HG02610 (cell line): ENCODE results near the gene EPS15.
"Not testable (repeated sequence)": the region's sequence is repeated elsewhere in the genome, so short reads cannot be mapped to it uniquely, and the experiment has no call there.

Source experiments
- ATAC-seq: cut with Tn5 transposase; IDR thresholded peaks from one replicate; pipeline ENCODE4 v1.9.1; 2021; ENCODE audit warnings: mild to moderate bottlenecking, moderate library complexity; ENCODE audit not compliant: unreplicated experiment

Gene EPS15

DNA sequence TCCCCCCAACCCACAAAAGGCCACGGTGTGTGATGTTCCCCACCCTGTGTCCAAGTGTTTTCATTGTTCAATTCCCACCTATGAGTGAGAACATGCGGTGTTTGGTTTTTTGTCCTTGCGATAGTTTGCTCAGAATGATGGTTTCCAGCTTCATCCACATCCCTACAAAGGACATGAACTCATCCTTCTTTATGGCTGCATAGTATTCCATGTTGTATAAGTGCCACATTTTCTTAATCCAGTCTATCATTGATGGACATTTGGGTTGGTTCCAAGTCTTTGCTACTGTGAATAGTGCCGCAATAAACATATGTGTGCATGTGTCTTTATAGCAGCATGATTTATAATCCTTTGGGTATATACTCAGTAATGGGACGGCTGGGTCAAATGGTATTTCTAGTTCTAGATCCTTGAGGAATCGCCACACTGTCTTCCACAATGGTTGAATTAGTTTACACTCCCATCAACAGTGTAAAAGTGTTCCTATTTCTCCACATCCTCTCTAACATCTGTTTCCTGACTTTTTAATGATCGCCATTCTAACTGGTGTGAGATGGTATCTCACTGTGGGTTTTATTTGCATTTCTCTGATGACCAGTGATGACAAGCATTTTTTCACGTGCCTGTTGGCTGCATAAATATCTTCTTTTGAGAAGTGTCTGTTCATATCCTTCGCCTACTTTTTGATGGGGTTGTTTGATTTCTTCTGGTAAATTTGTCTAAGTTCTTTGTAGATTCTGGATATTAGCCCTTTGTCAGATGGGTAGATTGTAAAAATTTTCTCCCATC lies 44.0 kb downstream of the EPS15 start:
- ATAC-seq = not testable (repeated sequence)

DNA sequence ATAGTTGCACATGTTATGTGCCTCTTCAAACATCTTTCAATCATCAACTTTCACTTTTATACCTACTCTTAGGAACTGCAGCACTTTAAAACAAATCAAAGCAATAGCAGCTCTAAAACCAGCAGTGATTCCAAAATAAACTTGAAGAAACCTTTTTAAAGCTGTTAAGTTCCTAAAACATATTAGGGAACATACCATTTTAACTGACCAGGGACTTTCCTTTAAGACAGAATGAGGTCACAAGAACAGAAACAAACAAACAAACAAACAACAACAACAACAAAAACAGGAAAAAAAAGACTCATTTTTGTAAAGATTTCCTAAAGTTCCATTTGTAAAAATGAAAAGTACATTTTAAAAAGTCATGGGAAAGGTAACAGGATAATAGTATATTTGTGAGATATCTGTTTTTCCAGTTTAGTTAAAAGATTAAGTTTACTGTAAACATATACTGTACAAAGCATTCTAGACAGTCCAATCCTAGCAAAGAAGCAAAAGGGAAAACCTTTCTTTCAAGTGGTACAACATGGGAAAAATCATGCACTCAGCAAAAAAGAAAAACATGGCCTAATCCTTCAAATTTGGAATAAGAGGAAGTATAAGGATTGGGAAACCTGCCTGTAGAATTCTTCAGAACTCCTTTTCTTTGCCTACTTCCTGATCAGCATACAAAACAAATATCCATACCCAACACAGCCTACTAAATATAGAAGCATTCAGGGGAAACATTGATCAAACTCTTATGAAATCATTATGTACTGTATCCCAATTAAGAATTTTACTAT lies 45.5 kb downstream of the EPS15 start:
- no peak for ATAC-seq

DNA sequence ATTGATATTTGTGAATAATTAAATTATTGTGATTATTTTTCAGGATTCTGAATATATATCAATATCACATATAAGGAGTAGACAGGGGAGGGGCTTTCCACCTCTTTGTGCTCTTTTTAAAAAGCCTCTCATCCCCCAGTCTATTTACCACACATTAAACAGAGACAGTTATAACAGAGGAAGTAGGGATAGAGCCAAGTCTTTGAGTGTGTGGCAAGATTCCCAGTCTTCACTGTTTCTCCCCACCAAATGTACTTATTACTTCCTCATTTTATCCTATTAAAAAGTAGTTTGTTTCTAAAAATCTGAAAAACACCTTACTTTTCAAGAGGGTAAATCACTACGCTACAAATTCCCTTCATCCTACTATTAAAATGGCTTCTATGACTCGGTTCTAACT lies 46.7 kb downstream of the EPS15 start:
- ATAC-seq = no peak

DNA sequence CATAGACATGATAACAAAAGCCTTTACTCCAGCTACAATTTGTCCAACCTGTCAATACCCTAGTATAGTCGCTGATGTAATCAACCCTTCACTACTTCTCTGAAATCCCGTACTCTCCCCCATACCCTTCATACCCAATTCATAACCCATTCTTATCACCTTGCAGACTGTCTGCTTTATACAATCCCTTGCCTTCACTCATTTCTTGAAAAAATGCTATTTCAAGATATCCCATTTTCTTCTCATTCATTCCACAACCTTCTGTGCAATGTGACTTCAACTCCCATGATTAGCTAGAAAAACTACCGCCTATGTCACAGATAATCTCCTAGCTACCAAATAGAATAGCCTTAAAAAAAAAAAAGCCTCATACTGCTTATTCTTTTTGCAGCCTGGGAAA lies 49.5 kb downstream of the EPS15 start:
- ATAC-seq = no peak

DNA sequence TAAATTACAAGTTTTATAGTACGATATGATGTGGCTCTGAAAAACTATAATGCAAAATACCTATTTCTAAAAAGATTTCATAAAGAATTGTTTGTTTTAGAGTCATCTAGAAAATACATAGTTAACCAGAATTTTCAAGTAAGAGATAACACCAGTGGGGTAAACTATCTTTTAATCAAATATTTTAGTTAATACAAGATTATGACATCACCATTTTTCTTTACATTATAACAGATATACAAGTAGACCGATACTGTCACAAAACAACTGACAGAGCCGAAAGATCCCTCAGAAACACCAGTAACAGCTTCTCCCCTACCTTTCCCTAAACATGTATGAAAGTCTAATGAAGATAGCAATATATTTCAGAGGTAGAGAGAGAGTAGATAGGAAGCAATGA lies 54.2 kb downstream of the EPS15 start:
- no peak for ATAC-seq

DNA sequence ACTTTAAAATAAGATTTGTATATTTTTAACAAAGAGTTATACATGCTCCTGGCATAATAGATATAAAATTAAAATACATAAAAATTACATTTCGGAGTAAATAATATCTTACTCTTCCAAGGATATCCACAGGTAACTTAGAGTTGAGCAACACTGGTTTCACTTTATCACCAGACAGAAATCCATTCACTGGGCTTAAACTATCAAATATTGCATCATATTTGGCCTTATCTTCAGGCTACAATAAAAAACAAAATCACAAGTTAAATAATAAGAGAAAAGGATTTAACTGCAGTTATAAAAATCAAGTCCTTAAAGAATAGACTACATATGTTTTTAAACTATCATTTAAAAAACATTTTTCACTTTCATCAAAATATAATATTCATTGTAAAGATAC lies 55.5 kb downstream of the EPS15 start:
- ATAC-seq = no peak

DNA sequence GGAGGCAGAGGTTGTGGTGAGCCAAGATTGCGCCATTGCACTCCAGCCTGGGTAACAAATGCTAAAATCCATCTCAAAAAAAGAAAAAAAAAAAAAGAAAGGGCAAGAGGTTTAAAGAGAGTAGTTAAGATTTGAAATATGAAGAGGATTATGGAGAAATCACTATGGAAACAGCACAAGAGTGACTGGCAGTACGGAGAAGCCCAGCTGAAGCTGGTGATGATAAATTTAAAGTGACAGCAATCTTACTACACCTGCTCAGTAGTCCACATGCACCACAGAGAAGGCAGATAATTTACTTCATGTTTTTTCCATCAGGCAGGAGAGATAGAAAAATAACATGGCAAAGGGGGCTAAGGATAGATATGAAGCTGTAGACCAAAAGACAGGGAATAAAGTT lies 56.8 kb downstream of the EPS15 start:
- not testable (repeated sequence) for ATAC-seq

DNA sequence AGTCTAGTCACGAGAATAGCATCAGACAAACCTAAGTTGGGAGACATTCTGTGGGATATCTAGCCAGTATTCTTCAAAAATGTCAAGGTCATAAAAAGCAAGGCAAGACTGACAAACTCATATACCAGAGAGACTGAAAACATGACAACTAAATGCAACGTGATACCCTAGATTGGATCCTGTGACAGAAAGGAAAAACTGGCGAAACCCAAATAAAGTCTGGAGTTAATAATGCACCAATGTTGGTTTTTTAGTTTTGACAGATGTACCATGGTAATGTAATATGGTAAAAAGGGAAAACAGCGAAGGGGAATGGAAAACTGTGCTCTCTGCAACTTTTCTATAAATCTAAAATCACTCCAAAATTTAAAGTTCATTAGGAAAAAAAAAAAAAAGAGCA lies 64.5 kb downstream of the EPS15 start:
- no peak for ATAC-seq

DNA sequence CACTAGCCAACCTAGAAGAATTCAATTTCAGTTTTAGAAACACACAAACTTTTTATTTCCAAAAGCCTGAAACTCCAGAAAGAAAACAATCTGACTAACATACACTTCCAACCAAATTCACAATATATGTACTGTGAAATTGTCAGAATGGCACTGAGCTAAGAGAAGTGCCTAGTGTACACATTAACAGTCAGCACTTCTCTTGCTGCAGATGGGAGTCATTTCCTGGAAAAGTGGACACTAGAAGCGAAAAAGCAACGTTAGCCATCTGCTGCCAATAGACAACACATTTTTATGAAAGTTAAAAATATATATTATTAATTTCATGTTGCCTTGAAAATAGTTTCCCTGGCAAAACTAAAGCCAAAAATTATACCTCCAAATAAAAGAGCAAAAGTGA lies 66.1 kb downstream of the EPS15 start:
- no peak for ATAC-seq

DNA sequence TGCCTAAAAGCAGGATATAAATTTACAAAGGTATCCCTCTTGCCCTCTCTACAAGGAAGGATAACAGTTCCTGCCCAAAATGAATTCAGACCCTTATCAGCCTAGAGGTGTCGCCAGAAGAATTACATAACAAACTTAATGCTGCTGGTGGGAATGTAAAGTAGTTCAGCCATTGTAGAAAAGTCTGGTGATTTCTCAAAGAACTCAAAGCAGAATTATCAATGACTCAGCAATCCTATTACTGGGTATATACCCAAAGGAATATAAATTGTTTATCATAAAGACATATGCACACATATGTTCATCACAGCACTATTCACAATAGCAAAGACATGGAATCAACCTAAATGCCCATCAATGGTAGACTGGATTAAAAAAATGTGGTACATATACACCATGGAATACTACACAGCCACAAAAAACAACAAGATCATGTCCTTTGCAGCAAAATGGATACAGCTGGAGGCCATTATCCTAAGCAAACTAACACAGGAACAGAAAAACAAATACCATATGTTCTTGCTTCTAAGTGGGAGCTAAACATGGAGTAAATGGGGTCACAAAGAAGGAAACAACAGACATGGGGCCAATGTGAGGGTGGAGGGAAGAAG lies 70.1 kb downstream of the EPS15 start:
- ATAC-seq = not testable (repeated sequence)

DNA sequence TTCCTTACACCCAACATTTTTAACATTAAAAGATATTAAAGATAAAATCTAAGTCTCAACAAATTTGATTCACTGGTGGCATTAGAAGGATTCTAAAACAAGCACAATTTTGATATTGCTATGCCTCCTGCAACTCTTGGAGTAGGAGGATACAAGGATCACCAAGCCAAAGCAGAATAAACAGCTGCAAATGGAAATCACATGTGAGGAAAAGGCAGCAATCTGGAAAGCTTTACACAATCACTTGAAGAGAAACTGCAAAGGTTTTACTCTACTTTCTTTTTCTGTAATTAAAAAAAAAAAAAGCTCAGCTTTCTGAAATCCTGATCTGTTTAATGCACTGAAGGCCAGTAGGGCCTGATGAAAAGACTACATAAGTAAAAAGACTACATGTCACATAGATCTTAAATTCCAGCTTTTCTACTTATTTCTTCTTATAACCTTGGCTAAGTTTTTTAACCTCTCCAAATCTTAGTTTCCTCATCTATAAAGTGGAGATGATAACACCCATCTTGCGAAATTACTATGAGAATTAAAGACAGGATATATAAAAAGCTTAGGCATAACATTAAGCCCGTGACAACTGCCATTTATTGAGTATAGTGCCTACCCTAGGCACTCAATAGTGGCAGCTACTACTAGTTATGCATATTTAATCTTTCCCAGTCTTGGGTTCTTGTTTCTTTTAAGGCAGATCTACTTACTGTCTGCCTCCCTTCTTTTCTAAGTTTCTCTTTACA lies 73.5 kb downstream of the EPS15 start:
- no peak for ATAC-seq

DNA sequence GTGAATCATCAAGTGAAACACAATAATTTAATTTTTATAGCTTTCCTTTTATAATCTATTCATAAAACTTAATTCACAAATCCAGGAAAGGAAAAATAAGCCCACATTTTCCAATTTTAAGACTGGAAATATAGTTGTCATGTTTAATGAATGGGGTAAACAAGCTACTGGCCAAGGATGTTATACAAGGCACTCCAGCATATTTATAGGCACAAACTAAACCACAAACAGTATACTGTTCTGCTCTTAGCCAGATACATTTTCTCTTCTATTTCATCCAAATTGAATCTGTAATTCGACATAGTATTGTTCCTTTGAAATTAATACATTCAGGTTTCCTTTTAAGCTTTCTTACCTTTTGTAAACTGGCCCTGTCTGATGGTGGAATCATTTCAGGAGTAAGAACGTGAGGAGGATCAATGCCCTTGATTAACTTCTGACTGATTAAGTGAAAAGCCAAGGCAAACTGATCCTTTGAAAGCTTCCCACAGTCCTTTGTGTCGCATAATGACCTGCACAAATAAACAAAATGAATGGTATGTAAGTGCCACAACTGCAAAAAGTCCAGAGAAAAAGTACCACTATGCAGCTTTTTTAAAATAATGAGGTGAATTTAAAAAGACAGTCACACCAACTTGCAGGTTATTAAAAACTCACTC lies 74.4 kb downstream of the EPS15 start:
- ATAC-seq = peak; percentile 44

DNA sequence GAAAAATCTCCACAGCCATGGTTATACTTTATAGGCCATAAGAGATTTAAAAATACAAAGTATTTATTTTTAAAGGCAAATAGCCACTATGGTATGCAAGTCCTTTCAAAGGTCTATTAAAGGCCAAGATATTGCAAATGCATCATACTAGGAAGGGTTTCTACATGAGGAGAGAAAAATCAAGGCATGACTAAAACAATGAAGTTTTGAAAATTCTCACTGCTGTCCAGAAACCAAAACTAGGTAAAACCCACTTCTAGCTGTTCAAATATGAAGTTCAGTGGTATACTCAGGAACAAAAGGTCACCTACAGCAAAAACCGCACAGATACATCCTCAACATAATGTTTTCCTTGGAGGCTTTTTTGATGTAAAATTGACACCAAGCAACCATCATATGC lies 75.0 kb downstream of the EPS15 start:
- ATAC-seq = peak; percentile 64

DNA sequence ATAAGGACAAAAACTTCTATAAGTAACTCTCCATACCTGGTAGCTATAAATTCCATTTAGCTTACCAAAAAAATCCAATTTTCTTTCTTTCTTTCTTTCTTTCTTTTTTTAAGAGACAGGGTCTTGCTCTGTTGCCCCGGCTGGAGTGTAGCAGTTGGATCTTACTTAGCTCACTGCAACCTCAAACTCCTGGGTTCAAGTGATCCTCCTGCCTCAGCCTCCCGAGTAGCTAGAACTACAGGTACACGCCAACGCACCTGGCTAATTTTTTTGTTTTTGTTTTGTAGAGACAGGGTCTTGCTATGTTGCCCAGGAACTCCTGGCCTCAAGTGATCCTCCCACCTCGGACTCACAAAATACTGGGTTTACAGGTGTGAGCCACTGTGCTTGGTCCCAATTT lies 75.5 kb downstream of the EPS15 start:
- no peak for ATAC-seq

DNA sequence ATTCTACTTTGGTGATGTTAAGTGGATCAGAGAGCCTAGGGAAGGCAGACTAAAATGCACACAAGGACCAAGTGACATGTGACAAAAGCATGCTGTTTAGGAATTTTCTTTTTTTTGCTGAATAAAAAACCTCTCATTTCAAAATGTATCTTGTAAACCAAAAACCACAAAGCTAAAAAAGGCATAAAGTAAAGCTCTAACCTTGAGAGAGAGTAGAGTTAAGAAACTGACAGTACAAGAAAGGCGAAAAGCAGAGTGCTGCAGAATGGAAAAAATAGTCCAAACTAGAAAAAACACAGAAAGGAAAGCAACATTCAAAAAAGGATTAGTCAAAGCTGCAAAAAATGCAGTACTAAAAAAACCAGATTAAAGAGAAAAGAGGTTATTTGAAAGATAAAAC lies 76.5 kb downstream of the EPS15 start:
- no peak for ATAC-seq

DNA sequence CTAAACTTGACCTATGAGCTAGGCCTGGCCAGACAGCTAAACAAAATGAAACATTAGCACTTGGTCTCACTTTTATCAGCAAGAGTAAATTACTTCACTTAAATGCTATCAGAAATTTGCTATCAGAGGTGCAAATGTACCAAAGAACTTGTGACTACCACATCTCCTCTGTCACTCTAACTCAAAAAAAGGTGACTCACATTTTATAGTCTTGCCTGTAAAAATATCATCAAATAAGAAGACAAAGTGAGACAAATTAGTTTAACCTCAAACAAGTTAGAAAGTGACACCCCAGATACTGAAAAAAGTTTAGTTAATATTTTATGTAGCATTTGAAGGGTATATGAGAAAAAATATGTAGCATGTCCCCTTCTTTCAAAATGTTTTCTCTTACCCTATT lies 76.9 kb downstream of the EPS15 start:
- ATAC-seq = no peak

DNA sequence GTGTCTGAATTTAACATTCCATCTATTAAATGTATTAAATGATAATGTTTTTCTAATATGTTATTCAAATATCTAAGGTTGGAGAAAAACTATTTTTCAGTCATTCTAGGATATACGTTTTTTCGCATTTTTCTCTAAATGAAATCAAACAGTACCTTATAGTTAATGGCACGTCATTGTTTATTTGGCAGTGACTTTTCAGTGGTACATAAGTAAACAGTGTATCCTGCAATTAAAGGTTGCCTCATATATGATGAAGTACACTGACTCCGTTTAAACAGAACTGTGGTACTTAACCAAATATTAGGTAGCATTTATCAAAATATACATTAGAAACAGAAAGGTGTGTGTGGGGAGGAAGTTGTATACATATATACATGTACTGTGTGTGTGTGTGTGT lies 79.2 kb downstream of the EPS15 start:
- no peak for ATAC-seq

DNA sequence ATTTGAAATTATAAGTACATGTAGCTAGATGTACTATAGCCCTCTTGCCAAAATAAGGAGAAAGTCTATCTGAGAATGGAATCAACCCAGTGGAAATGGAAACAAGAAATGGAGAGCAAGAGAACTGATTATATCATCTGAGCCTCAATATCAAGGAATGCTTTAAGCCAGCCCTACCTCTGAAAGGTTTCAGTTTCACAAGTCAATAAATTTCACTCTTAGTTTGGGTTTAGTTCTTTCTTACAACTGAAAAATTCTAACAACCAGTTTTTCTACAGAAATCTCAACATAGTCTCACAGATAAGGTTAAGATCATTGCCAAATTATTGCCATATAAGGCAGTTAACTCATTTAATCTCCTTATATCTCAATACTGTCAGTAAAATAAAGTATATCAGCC lies 80.0 kb downstream of the EPS15 start:
- no peak for ATAC-seq

DNA sequence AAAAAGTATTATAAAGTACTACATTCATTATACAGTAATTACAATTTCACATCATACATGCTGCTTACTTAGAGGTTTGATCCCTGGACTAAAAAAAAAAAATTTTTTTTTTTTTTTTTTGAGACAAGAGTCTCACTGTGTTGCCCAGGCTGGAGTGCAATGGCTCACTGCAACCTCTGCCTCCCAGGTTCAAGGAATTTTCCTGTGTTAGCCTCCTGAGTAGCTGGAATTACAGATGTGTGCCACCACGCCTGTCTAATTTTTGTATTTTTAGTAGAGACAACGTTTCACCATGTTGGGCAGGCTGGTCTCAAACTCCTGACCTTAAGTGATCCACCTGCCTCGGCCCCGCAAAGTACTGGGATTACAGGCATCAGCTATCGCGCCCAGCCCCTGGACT lies 81.7 kb downstream of the EPS15 start:
- ATAC-seq = not testable (repeated sequence)

DNA sequence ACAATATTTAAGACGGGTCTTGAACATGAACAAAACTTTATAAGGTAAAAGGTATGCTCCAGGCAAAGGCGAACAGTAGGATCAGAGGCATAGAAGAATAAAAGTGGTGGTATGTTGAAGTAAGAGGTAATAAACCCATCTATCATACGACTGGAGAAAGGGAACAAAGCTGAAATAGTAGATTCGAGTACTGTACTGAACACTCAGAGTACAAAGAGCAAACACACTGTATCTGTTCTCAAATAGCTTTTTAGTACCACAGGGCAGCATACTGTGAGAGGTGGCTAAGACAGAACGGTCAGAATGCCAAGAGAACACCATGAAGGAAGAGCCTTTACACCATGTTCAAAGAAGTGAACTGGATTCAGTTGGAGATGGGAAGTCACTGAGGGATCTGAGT lies 83.2 kb downstream of the EPS15 start:
- ATAC-seq = no peak
